ENCODE results near the gene TPM2.

TPM2 gene

GRCh38 chr9:35718721-35719511, 29.2 kb upstream of the TPM2 start:
- DNase-seq (ENCODE audit: low read depth) = no peak

- no peak for DNase-seq (ENCODE audit: low read depth)
Measured at GRCh38 chr9:35717132-35717870, 27.6 kb upstream of the TPM2 start.

- DNase-seq (ENCODE audit: low read depth) = no peak
Measured at GRCh38 chr9:35716230-35716629, 26.5 kb upstream of the TPM2 start.

DNA sequence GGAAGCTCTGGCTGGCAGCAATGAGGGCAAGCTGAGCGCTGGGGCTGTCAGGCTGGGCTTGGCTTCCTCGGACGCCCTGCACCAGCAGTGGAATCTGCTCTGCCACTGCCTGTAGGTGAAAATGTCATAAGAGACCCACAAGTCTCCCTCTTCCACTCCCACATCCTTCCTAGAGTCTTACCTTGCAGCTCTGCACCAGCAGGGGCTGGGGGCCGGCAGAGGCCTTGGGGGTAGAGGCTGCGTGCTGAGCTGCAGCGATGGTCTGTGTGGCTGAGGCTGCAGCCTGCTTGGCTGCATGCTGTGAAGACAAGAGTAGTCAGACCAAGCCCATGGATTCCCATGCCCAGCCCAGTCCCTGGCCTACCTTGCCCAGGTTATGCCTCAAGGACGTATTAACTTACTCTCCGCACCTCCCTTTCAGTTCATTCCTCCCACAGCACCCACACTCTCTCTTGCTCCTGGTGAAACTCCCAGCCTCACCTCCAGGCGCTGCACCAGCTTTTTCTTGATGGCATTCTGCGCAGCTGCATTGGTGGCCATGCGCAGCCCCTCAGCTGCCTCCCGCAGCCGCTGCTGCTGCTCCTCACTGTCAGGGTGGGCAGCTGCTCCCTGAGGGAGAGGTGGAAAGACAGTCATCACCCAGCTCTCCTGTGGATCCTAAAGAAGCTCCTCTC, 25.0 kb upstream of the TPM2 start:
- DNase-seq (ENCODE audit: low read depth) = no peak

DNA sequence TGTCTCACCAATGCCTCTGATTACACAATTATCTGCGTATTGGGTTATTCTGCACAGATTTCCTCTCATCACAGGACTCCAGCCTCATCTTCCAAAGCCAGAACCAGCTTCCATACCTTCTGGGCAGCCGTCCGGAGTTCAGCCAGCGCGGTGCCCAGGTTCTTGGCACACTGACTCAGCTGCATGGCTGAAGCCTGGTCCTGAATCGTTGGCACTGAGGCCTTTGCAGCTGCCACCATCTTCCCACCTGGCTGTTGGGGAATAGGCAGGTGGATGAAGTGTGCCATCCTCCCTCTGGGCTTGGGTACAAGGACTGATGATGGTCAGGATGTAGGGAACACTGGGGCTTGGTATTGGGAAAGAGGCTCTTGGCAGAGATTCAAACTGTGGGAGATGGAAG, 24.4 kb upstream of the TPM2 start:
- DNase-seq (ENCODE audit: low read depth) = no peak

DNA sequence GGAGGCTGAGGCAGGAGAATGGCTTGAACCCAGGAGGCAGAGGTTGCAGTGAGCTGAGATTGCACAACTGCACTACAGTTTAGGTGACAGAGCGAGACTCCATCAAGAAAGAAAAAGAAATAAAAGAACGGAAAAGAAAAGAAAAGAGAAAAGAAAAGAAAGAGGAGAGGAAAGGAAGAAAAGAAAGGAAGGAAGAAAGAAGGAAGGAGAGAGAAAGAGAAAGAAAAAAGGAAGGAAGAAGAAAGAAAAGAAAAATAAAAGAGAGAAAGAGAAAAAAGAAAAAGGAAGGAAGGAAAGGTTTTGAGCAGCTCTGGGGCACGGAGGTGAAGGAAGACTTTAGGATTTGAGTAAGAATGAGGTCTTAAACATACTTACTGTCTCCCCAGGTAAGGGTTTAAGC, 23.9 kb upstream of the TPM2 start:
- DNase-seq (ENCODE audit: low read depth) = no peak

- DNase-seq (ENCODE audit: low read depth) = no peak
Measured at GRCh38 chr9:35712762-35713400, 23.2 kb upstream of the TPM2 start.

DNA sequence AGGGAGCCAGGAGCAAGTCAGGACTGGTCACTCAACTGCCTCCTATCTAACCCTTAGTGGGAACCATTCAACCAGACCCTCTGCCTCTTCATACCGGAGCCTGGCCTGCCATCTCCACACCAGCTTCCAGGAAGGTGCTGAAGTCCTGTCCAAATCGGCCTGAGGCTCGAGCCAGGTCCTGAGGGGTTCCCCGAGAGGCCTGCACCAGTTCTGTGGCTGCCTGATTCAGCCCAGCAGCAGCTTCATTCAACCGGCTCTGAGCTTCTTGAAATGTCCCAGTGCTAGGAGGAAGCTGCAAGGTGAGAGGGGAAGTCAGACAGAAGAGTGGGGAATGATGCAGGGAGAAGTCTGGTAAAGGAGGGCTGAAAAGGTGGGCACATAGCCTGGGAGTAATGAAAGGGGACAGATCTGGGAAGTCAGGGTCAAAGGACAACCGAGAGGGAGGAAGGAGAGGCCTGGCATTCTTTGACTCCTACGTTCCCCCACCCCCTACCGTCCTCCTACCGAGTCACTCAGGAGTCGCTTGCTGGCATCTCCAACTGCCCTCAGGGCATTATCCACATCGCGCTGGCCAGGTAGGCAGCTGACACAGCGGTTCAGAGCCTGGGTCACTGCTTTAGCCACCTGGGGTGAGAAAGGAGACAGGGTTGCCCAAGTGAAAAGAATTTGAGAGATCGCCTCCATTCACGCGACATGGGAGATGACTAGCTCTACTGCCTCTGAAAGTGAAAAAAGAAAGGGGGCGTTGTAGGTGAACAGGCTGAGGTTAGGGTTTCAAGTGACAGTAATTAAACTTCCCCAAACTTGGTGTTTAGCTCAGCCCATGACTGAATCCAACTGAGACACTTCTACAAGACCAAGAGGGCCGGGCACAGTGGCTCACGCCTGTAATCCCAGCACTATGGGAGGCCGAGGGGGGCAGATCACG, 22.0 kb upstream of the TPM2 start:
- no peak for DNase-seq (ENCODE audit: low read depth)

- DNase-seq (ENCODE audit: low read depth) = no peak
Measured at GRCh38 chr9:35710818-35711500, 21.2 kb upstream of the TPM2 start.

GRCh38 chr9:35708146-35708545, 18.4 kb upstream of the TPM2 start:
- DNase-seq (ENCODE audit: low read depth) = no peak

- no peak for DNase-seq (ENCODE audit: low read depth)
Measured at GRCh38 chr9:35706951-35707350, 17.2 kb upstream of the TPM2 start.

DNA sequence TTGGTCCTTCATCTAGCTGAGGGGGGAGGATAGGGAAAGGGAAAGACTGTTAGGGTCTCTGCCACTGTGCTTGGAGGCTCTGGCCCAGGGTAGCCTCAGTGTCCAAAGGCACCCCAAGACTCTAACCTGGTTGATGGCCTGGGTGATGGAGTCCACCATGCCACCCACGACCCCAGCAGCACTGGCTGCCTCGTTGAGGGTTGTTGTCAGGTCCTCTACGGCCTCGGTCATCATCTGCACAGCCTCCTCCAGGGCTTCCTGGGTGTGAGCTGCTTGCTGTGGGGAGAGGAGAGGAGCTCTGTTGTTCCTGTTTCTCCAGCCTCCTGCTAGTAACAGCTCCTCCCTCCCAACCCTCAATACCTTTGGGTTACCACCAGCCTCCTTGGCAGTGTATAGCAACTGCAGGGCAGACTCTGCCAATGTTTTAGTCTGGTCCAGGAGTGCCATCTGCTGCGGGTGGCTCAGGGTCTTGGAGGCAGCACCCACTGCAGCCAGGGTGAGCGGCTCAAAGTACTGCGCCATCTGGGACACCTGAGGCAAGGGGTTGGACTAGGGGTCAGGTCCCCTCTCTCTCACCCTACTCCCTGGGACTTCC, 16.2 kb upstream of the TPM2 start:
- no peak for DNase-seq (ENCODE audit: low read depth)

DNA sequence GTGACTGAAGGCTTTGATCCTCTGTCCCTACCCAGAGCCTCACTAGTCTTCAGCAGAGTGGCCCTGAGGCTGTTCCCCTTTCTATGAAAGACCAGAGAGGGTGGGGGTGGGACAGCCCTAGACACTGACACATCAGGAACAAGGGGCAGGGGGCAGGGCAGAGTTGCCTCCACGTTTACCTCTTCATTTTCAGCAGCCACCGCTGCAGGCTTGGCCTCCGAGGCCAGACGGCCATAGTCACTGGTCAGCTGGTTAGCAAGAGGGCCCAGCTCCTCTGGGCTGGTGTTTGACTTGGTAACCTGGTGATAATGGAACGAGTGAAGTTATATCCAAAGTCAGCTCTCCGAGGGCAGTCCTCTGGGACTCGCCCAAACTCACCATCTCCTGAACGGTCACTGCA, 15.6 kb upstream of the TPM2 start:
- no peak for DNase-seq (ENCODE audit: low read depth)

DNA sequence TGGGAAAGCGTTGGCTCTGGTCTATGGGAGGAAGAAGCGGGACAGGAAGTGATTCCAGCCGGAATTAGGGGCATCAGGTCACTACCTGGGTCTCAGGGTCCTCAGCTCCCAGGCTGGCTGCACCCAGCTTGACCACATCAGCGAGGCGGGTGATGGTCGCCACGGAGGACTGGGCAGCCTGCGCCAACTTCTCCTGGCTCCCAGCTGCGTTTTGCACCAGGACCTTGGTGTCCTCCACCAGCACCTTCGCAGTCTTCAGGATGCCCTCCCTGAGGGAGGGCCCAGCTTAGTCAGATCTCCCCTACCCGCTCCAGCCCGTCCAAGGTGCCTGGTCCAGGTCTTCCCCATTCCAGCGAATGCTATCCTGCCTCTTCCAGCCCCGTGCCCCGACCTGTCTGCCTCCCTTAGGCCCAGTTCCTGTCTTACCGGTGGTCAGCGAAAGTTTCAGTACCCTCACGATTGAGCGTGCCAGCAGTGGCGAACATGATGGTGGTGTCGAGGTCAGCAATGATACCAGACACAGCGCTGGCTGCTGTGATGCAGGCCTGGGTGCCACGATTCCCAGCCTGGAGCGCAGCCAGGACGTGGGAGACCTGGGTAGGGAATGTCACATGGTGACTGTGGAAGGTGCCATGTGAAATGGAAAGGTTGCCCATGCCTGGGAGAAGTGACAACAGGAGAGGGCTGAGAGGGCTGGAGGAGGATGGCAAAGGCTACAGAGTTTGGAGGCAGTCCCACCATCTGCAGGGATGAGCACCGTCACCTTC, 14.4 kb upstream of the TPM2 start:
- no peak for DNase-seq (ENCODE audit: low read depth)

DNA sequence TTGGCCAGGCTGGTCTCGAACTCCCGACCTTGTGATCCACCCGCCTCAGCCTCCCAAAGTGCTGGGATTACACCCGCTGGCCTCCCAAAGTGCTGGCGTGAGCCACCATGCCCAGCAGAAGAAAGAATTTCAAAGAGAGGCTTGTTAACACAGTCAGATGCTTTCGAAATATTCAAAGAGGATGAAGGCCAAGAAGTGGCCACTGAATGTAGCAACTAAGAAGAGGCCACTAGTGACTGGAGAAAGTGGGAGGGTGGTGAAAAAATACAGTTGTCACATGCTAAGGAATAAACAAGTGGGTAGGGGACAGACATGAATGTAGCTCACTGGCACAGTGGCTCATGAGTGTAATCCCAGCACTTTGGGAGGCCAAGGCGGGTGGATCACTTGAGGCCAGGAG, 13.0 kb upstream of the TPM2 start:
- no peak for DNase-seq (ENCODE audit: low read depth)

GRCh38 chr9:35700942-35701341, 11.2 kb upstream of the TPM2 start:
- no peak for DNase-seq (ENCODE audit: low read depth)

DNA sequence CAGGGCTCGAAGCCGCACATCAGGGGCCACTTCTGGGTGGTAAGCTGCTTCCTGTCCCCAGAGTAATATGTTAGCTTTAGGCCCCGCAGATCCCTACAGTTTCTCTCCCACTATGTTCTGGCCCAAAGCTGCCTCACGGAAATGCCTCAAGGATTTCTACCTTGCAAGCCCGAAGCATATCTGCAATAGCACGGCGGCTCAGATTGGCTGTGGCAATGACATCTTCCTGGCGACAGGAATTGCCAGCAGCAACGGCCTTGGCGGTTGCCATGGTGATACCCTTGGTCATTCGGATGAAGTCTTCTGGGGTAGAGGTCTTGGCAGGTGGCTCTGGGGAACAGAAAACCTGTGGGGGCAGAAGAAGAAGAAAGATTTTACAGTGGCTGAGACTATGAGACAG, 10.3 kb upstream of the TPM2 start:
- no peak for DNase-seq (ENCODE audit: low read depth)

- DNase-seq (ENCODE audit: low read depth) = no peak
Measured at GRCh38 chr9:35698231-35698630, 8.5 kb upstream of the TPM2 start.

GRCh38 chr9:35697486-35697885, 7.8 kb upstream of the TPM2 start:
- no peak for DNase-seq (ENCODE audit: low read depth)
